ENCODE measurements around the gene ADAM33.

Gene ADAM33

GRCh38 chr20:3630429-3630828 lies 51.4 kb downstream of the ADAM33 start:
- Histone ChIP-seq H3K9me2 (replicated peaks; ENCODE audit: insufficient read depth, low read length) (no peaks in the 10 kb centered on the region), H3K36me3 (ENCODE audit: low read length) (no peaks in the 10 kb centered on the region), H3F3A (ENCODE audit: insufficient read depth) (no peaks in the 10 kb centered on the region), H3K79me2 (ENCODE audit: insufficient read depth, low read length) (no peaks in the 10 kb centered on the region), H3K9ac (ENCODE audit: low read length) (no peak overlapping the region), H3K27me3 (ENCODE audit: low read length) (no peaks in the 10 kb centered on the region), H3K9me3 (ENCODE audit: insufficient read depth, low read length) (no peaks in the 10 kb centered on the region), H3K27ac (ENCODE audit: low read depth, low read length) (no peak overlapping the region), H4K20me1 (ENCODE audit: low read depth, low read length) (no peaks in the 10 kb centered on the region), H3K4me2 (ENCODE audit: low read depth, low read length, poor library complexity, severe bottlenecking) (no peak overlapping the region), H3K4me3 (ENCODE audit: insufficient read depth, low read length, poor library complexity, severe bottlenecking) (no peak overlapping the region), H2AFZ (ENCODE audit: low read depth, low read length, severe bottlenecking) (no peak overlapping the region)
- no peak for TF ChIP-seq CTCF (IDR thresholded peaks at IDR 0.05; ENCODE audit: insufficient read depth, low read length, poor library complexity, severe bottlenecking)
- TF ChIP-seq EZH2phosphoT487 (conservative IDR thresholded peaks at IDR 0.05; ENCODE audit: low read length): no peak

GRCh38 chr20:3629893-3630292 lies 51.9 kb downstream of the ADAM33 start:
- Histone ChIP-seq H3K4me3 (ENCODE audit: insufficient read depth, low read length, poor library complexity, severe bottlenecking) (no peak overlapping the region), H3K27ac (ENCODE audit: low read depth, low read length) (no peak overlapping the region), H3K9me3 (ENCODE audit: insufficient read depth, low read length) (no peaks in the 10 kb centered on the region), H3K27me3 (ENCODE audit: low read length) (no peaks in the 10 kb centered on the region), H3K4me2 (ENCODE audit: low read depth, low read length, poor library complexity, severe bottlenecking) (no peak overlapping the region), H3K79me2 (ENCODE audit: insufficient read depth, low read length) (no peaks in the 10 kb centered on the region), H3K36me3 (ENCODE audit: low read length) (no peaks in the 10 kb centered on the region), H2AFZ (ENCODE audit: low read depth, low read length, severe bottlenecking) (no peak overlapping the region), H4K20me1 (ENCODE audit: low read depth, low read length) (no peaks in the 10 kb centered on the region), H3F3A (ENCODE audit: insufficient read depth) (no peaks in the 10 kb centered on the region), H3K9me2 (replicated peaks; ENCODE audit: insufficient read depth, low read length) (no peaks in the 10 kb centered on the region), H3K9ac (ENCODE audit: low read length) (no peak overlapping the region)
- TF ChIP-seq EZH2phosphoT487 (conservative IDR thresholded peaks at IDR 0.05; ENCODE audit: low read length): no peak
- TF ChIP-seq CTCF (IDR thresholded peaks at IDR 0.05; ENCODE audit: insufficient read depth, low read length, poor library complexity, severe bottlenecking): no peak

GRCh38 chr20:3628502-3629314 lies 53.1 kb downstream of the ADAM33 start:
- H3K9ac ChIP-seq (ENCODE audit: low read length): no peak overlapping the region
- no peak overlapping the region for H3K4me3 ChIP-seq (ENCODE audit: insufficient read depth, low read length, poor library complexity, severe bottlenecking)
- H3K36me3 ChIP-seq (ENCODE audit: low read length): no peaks in the 10 kb centered on the region
- no peak overlapping the region for H2AFZ ChIP-seq (ENCODE audit: low read depth, low read length, severe bottlenecking)
- H3K27ac ChIP-seq (ENCODE audit: low read depth, low read length): no peak overlapping the region
- no peaks in the 10 kb centered on the region for H4K20me1 ChIP-seq (ENCODE audit: low read depth, low read length)
- no peaks in the 10 kb centered on the region for H3F3A ChIP-seq (ENCODE audit: insufficient read depth)
- H3K9me3 ChIP-seq (ENCODE audit: insufficient read depth, low read length): no peaks in the 10 kb centered on the region
- no peaks in the 10 kb centered on the region for H3K9me2 ChIP-seq (replicated peaks; ENCODE audit: insufficient read depth, low read length)
- H3K79me2 ChIP-seq (ENCODE audit: insufficient read depth, low read length): no peaks in the 10 kb centered on the region
- no peaks in the 10 kb centered on the region for H3K27me3 ChIP-seq (ENCODE audit: low read length)
- no peak for TF ChIP-seq CTCF (IDR thresholded peaks at IDR 0.05; ENCODE audit: insufficient read depth, low read length, poor library complexity, severe bottlenecking)
- H3K4me2 ChIP-seq (ENCODE audit: low read depth, low read length, poor library complexity, severe bottlenecking): no peak overlapping the region
